HG02763 (cell line): ENCODE results near the gene CAND2.
"Not testable (repeated sequence)": the region's sequence is repeated elsewhere in the genome, so short reads cannot be mapped to it uniquely, and the experiment has no call there.

Source experiments
- ATAC-seq: cut with Tn5 transposase; IDR thresholded peaks from one replicate; pipeline ENCODE4 v1.9.1; 2021; ENCODE audit warnings: mild to moderate bottlenecking, moderate library complexity; ENCODE audit not compliant: unreplicated experiment

The CAND2 gene

GRCh38 chr3:12828751-12829150 is 32.3 kb downstream of the CAND2 start:
- no peak for ATAC-seq

DNA sequence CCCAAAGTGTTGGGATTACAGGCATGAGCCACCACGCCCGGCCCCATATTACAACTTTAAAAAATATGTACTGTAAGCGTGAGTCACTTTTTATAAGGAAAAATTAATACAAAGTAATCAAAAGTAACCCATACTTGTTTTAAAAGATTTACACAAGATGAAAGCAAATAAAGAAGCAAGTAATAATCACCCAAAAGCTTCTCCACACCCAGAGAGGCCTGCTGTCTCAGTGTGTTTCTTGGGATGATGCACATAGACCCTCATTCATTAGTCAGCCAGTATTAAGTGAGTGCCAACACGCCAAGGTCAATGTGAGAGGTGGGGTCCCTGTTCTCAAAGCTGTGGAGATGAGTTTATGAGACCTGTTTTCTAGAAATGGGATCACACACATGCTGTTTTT is 32.9 kb downstream of the CAND2 start:
- ATAC-seq: no peak

DNA sequence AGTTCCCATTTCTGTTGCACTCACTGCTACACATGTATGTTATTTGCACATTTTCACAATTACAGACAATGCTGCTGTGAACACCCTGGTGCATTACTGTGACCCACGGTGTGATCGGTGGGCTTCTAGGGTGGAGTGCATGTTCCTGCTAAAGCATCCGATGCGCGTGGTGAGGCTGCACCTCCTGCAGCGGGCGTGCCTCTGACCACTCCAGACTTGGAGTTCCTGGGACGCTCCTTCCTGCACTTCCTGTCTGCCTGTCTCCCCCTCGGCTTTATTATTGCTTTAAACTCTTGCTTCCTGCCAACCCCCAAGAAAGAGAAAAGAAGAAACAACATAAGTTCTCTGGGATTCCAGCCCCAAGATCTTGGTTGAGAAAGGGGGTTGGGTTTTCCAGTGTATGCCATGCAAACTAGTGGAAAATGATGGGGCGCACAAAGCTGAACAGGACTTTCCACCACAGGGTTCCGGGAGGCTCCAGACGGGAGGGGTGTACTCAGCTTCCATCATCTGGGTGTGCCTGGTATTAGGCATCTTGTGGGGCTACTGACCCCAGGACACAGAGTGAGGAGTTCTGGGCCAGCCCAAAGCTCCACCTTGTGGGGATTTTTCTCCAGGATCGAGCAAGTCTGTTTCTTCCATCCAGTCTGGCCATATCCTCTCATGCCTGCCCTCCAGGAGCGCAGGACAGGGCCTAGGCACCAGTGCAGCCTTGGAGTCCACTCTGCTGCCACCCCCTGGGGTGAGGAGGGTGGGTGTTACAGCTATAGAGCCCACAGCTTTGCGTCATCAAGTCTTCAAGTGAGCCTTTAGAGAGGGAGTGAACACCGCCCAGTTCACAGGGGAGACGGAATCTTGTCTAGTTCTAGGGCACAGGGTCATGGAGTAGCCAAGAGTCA is 33.7 kb downstream of the CAND2 start:
- no peak for ATAC-seq

- ATAC-seq: no peak
Observed at GRCh38 chr3:12830785-12831156, 34.3 kb downstream of the CAND2 start.

GRCh38 chr3:12831301-12831866 is 34.9 kb downstream of the CAND2 start:
- ATAC-seq: no peak

- ATAC-seq: no peak
Observed at GRCh38 chr3:12832350-12833221, 36.1 kb downstream of the CAND2 start.

DNA sequence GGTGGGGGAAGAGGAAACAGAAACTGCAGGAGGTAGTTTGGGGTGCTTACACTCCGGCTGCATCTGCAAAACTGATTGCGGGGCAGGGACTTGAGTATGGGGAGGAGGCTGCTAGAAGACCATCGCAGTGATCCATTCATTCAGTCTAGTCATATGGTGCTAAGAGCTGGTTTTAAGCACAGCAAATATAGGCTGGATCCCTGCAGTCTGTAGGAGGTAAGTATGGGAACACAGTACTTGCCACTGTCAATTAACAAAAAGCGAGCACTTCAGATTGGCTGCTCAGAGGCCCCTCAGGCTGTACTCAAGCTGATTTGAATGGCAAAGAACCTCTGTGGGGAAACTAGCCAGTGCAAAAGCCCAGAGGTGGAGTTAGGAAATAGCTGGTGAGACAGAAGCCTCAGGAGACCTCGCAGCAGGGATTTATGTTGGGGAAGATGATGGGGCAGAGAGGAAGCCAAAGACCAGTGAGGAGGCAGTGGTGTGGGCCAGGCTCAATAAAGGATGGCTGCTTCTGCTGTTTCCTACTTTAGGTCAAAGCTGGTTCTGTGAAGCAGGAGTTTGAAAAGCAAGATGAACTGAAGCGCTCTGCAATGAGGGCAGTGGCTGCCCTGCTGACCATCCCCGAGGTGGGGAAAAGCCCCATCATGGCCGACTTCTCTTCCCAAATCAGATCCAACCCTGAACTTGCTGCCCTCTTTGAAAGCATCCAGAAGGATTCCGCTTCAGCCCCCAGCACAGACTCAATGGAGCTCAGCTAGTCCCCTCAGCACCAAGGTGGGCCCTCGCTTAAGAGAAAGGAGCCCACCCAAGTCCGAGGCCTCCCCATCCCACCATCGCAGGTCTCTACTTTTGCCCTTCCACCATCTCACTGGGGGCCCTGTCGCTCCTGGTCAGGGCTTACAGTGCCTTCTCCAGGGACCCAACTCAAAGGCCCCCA is 37.0 kb downstream of the CAND2 start:
- ATAC-seq: no peak

DNA sequence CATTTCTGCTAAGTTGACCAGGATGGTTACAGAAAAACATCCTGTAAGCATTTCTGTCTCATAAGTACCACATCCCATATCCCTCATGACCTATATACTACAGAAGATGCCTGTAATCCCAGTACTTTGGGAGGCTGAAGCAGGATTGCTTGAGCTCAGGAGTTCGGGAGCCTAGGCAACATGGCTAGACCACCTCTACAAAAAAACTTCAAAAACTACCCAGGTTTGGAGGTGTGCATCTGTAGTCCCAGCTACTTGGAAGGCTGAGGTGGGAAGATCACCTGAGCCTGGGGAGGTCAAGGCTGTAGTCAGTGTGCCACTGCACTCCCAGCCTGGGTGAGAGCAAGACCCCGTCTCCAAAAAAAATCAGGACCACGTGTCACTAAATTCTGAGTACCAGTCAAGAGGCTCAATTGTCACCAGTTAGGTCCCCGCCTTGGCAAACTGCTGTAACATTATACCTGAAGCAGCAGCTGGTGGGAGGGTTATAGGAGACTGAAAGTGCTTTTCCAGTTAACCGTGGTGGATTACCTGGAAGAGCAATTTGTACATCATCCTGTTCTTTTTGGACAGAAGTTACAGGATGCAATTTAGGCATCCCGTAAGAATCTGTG is 38.7 kb downstream of the CAND2 start:
- ATAC-seq: no peak

GRCh38 chr3:12837295-12837986 is 41.0 kb downstream of the CAND2 start:
- no peak for ATAC-seq

DNA sequence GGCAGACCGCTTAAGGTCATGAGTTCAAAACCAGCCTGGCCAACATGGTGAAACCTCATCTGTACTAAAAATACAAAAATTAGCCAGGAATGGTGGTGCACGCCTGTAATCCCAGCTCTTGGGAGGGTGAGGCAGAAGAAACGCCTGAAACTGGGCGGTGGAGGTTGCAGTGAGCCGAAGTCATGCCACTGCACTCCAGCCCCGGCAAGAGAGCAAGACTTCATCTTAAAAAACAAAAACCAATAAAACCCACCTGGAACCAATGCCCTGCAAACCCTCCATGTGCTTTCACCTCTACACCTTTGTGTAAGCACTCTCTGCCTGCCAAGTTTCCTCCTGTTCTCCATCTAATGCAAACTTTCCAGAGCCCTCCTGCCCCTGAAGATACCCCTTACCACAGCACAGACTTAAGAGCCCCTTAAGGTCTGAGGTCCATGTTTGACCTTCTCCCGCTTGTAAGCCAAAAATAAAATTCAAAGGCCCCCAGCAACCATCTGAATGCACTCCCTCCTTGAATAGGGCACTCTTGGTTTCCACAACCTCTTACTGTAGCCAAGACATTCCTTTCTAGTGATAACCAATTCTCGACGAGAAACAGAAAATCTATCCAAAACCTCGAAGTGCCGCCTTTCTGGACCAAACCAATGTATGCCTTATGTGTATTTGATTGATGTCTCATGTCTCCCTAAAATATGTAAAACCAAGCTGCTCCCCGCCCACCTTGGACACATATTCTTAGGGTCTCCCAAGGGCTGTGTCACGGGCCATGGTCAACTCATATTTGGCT is 41.9 kb downstream of the CAND2 start:
- no peak for ATAC-seq

GRCh38 chr3:12839156-12839946 is 42.9 kb downstream of the CAND2 start:
- ATAC-seq: no peak

DNA sequence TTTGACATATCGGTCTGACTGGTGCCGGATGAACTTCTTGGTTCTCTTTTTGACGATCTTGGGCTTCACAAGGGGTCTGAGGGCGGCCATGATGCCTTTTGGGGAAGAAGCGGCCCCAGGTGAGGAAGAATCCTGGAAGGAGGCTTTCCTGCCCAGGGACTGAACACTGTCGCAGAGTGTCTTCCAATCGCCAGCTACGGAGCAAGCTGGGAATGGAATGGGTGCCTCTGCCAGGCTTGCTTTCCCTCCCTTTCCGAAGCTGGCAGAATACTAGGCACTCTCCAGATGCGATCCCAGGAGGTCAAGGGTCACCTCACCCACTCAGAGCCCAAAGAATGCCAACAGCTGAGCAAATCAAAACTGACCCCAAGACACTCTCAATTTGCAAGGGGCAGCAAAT is 43.7 kb downstream of the CAND2 start:
- ATAC-seq: not testable (repeated sequence)

- peak; percentile 28 for ATAC-seq
Observed at GRCh38 chr3:12840591-12841148, 44.2 kb downstream of the CAND2 start.

DNA sequence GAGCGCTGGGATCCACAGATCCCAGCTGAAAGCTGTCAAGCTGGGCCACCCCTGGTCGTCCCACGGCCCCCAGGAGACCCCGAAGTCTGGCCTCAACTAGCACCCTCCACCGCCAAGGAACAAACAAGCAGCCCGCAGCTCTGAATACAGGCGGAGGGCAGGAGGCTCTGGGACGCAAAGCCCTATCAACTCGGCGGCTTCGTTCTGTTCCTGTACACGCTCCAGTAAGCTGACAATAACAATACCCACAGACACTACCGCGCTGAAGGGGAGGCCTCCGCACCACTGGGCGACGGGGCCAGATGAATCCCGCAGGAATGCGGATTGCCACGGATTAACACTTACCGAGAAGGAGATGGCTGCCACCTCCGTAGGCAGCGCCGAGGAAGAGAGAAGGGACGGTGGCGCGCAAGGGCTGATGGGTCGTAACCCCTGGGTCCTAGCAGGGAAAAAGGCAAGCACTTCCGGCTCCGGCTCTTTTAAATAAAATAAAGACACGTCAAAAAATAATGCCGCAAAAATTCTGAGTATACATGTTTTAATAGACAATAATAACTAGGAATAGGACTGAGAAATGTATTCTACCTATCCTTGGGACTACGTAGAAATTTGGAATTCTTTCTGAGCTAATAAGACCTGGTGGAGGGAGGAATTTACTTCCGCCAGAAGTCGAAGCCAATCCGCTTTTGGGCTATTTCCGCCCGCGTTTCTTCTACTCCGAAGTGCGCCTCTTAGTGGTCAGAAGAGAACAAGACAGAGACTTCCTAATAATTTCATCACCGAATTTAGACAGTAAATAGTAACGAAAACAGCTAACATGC is 44.9 kb downstream of the CAND2 start, which contains the start of gene RPL32:
Gene RPL32 (minus strand): TSS at position 417 of the 821 bp plus-strand sequence. CDS start 1,328 bp downstream, outside the sequence.
- peak; percentile 87 for ATAC-seq

DNA sequence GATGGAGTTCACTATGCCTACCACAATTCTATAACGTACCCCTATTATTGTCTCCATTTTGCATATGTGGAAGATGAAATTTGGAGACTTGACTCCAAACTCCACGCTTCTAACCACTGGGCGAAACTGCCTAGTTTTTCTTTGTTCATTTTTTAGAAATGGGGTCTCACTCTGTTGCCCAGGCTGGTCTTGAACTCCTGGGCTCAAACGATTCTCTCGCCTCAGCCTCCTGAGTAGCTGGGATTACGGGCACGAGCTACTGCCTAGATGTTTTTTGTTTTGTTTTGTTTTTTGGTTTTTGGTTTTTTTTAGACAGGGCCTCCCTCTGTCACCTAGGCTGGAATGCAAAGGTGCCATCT is 45.5 kb downstream of the CAND2 start:
- no peak for ATAC-seq

- ATAC-seq: no peak
Observed at GRCh38 chr3:12842469-12842868, 46.0 kb downstream of the CAND2 start.

DNA sequence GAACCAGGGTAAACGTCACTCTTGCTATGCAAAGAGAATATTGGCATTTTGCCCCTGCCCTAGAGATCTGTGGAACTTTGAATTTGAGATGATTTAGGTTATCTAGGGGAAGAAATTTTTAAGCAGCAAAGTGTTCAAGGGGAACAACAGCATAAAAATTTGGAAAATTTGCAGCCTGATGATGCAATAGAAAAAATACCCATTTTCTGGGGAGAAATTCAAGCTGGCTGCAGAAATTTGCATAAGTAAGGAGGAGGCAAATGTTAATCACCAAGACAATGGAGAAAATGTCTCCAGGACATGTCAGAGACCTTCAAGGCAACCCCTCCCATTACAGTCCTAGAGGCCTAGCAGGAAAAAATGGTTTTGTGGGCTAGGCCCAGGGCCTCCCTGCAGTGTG is 49.3 kb downstream of the CAND2 start:
- no peak for ATAC-seq
